Trophoblast cell (in vitro differentiated cells and primary cell): ENCODE measurements around the gene SCGB1A1.
"Not testable (repeated sequence)": the region's sequence is repeated elsewhere in the genome, so short reads cannot be mapped to it uniquely, and the experiment has no call there.

Experiments used
- DNase-seq, 2 donors: peaks; one replicate each; pipeline ENCODE4 v3.0.0-alpha.2; 2016
- H2AFZ ChIP-seq: 2 replicates; pipeline ENCODE4 v1.6.1; 2013; ENCODE audit warnings: low read length, moderate library complexity, mild to moderate bottlenecking; ENCODE audit not compliant: insufficient read depth, poor library complexity
- H2AK5ac ChIP-seq: 2 replicates; pipeline ENCODE4 v1.6.1; 2013; ENCODE audit warnings: mild to moderate bottlenecking, low read length
- H2BK120ac ChIP-seq: 2 replicates; pipeline ENCODE4 v1.6.1; 2013; ENCODE audit warnings: low read length, mild to moderate bottlenecking, moderate library complexity; ENCODE audit not compliant: insufficient read depth, poor library complexity
- H2BK12ac ChIP-seq: 2 replicates; pipeline ENCODE4 v1.6.1; 2013; ENCODE audit warnings: mild to moderate bottlenecking, low read length, moderate library complexity
- H2BK5ac ChIP-seq: 2 replicates; pipeline ENCODE4 v1.6.1; 2013; ENCODE audit warnings: low read length, low read depth, moderate library complexity, mild to moderate bottlenecking; ENCODE audit not compliant: poor library complexity
- H3K14ac ChIP-seq: 2 replicates; pipeline ENCODE4 v1.6.1; 2013; ENCODE audit warnings: mild to moderate bottlenecking, low read length
- H3K18ac ChIP-seq: 2 replicates; pipeline ENCODE4 v1.6.1; 2013; ENCODE audit warnings: mild to moderate bottlenecking, low read length
- H3K23ac ChIP-seq: 2 replicates; pipeline ENCODE4 v1.6.1; 2013; ENCODE audit warnings: low read length
- H3K27ac ChIP-seq: 2 replicates; pipeline ENCODE4 v1.5.1; 2013; ENCODE audit warnings: low read depth, mild to moderate bottlenecking, inconsistent platforms, low read length, moderate library complexity
- H3K27me3 ChIP-seq: 2 replicates; pipeline ENCODE4 v1.6.1; 2013; ENCODE audit warnings: inconsistent platforms, mild to moderate bottlenecking, low read length, moderate library complexity; ENCODE audit not compliant: insufficient read depth
- H3K36me3 ChIP-seq, 2 experiments: 1 replicate in 1 of 2; 2 replicates in 1 of 2; pipeline ENCODE4 v1.6.1; 2013; ENCODE audit warnings: low read length in 2 of 2, mild to moderate bottlenecking in 2 of 2, moderate library complexity in 1 of 2; ENCODE audit not compliant: insufficient read depth in 2 of 2, control insufficient read depth in 1 of 2
- H3K4ac ChIP-seq: 2 replicates; pipeline ENCODE4 v1.6.1; 2013; ENCODE audit warnings: low read depth, mild to moderate bottlenecking, low read length, moderate library complexity
- H3K4me1 ChIP-seq, 2 experiments: 1 replicate in 1 of 2; 2 replicates in 1 of 2; pipeline ENCODE4 v1.6.1; 2013; ENCODE audit warnings: low read length in 2 of 2, mild to moderate bottlenecking in 2 of 2, moderate library complexity in 1 of 2; ENCODE audit not compliant: insufficient read depth in 2 of 2, control insufficient read depth in 1 of 2
- H3K4me2 ChIP-seq: 2 replicates; pipeline ENCODE4 v1.6.1; 2013; ENCODE audit warnings: inconsistent platforms, mild to moderate bottlenecking, low read length, moderate library complexity
- H3K4me3 ChIP-seq: 2 replicates; pipeline ENCODE4 v1.5.1; 2013; ENCODE audit warnings: mild to moderate bottlenecking, low read depth, low read length, inconsistent platforms
- H3K79me1 ChIP-seq: one replicate; pipeline ENCODE4 v1.6.1; 2013; ENCODE audit warnings: low read length
- H3K79me2 ChIP-seq: 2 replicates; pipeline ENCODE4 v1.6.1; 2013; ENCODE audit warnings: low read length, mild to moderate bottlenecking; ENCODE audit not compliant: control insufficient read depth, insufficient read depth, poor library complexity
- H3K9ac ChIP-seq: 2 replicates; pipeline ENCODE4 v1.6.1; 2013; ENCODE audit warnings: mild to moderate bottlenecking, low read length
- H3K9me3 ChIP-seq: 2 replicates; pipeline ENCODE4 v1.6.1; 2013; ENCODE audit warnings: low read depth, mild to moderate bottlenecking, control low read depth, inconsistent platforms, low read length; ENCODE audit not compliant: insufficient read depth
- H4K12ac ChIP-seq: 2 replicates; pipeline ENCODE4 v1.6.1; 2013; ENCODE audit warnings: low read depth, mild to moderate bottlenecking, low read length, moderate library complexity
- H4K8ac ChIP-seq: 2 replicates; pipeline ENCODE4 v1.6.1; 2013; ENCODE audit warnings: low read depth, mild to moderate bottlenecking, low read length, moderate library complexity
- H4K91ac ChIP-seq: one replicate; pipeline ENCODE4 v1.6.1; 2013; ENCODE audit warnings: low read depth, mild to moderate bottlenecking, low read length, moderate library complexity
- WGBS: extraction: QIAGEN DNeasy Blood & Tissue Kit; methylation state at CpG from one replicate; pipeline ENCODE4 v1.1.7; 2013; ENCODE audit warnings: missing lambda C conversion rate; ENCODE audit not compliant: insufficient read length, insufficient coverage; ENCODE audit errors: extremely low coverage; 5-methylcytosine and 5-hydroxymethylcytosine counted together

The SCGB1A1 gene

DNA sequence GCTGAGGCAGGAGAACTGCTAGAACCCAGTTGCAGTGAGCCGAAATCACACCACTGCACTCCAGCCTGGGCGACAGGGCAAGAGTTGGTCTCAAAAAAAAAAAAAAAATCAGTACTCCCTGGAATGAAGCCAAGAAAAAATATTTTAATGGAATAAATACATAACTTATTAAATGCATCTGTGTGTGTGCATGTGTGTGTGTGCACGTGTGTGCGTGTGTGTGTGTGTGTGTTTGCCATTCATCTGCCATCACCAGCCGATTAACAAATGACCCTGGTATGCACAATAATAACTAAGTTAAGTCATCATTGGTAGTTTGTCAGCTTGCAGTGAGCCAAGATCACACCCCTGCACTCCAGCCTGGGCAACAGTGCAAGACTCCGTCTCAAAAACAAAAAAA lies 35.0 kb upstream of the SCGB1A1 start:
- Histone ChIP-seq H3K23ac (no peak overlapping the region), H3K36me3 (no peaks in the 10 kb centered on the region), H2BK5ac (no peak overlapping the region), H3K79me2 (no peaks in the 10 kb centered on the region), H3K14ac (no peak overlapping the region), H3K4me3 (no peak overlapping the region), H3K79me1 (no peaks in the 10 kb centered on the region), H3K27ac (no peak overlapping the region), H3K27me3 (no peaks in the 10 kb centered on the region), H2AK5ac (no peak overlapping the region), H3K9ac (no peak overlapping the region), H3K4me1 (peaks cover 2% of the 10 kb centered on the region in 2 experiments), H2BK120ac (no peak overlapping the region), H4K8ac (no peak overlapping the region), H3K4me2 (no peak overlapping the region), H3K18ac (no peak overlapping the region), H3K4ac (no peak overlapping the region), H4K91ac (no peak overlapping the region), H3K9me3 (no peaks in the 10 kb centered on the region), H2BK12ac (no peak overlapping the region), H4K12ac (no peak overlapping the region), H2AFZ (no peak overlapping the region)
- WGBS: no CpG with 5 or more reads among the region's 6 CpGs
- DNase-seq: no peak

- DNase-seq: not testable (repeated sequence)
Measured at GRCh38 chr11:62386083-62386482, 32.8 kb upstream of the SCGB1A1 start.

DNA sequence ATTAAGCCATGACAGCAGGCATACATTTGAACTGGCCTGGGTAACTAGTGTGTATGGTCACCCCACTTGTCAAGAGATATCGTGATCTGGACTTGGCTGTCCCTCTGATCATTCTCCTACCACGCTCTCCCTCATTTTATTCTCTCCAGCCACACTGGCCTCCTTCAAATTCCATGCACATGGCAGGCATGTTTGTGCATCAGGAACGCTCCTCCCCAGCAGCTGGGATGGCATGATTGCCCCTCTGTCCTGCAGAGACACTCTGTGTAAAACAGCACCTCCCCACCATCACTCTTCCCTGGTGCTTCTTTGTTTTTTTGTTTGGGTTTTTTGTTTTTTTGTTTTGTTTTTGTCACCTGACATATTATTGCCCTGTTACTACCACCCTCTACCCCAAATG lies 31.5 kb upstream of the SCGB1A1 start:
- no peaks in the 10 kb centered on the region for H3K36me3 ChIP-seq
- H4K91ac ChIP-seq: no peak overlapping the region
- H3K4me3 ChIP-seq: no peak overlapping the region
- no peak overlapping the region for H3K23ac ChIP-seq
- no peak for DNase-seq
- H3K27ac ChIP-seq: no peak overlapping the region
- H3K79me2 ChIP-seq: no peaks in the 10 kb centered on the region
- H3K14ac ChIP-seq: no peak overlapping the region
- WGBS: no CpG with 5 or more reads among the region's 3 CpGs
- H3K4me1 ChIP-seq: no peaks in the 10 kb centered on the region
- H4K8ac ChIP-seq: no peak overlapping the region
- H4K12ac ChIP-seq: no peak overlapping the region
- no peak overlapping the region for H2BK12ac ChIP-seq
- H3K9ac ChIP-seq: no peak overlapping the region
- no peak overlapping the region for H2AK5ac ChIP-seq
- no peak overlapping the region for H2AFZ ChIP-seq
- H3K18ac ChIP-seq: no peak overlapping the region
- no peak overlapping the region for H3K4ac ChIP-seq
- H3K4me2 ChIP-seq: no peak overlapping the region
- no peak overlapping the region for H2BK5ac ChIP-seq
- H3K27me3 ChIP-seq: no peaks in the 10 kb centered on the region
- H3K9me3 ChIP-seq: no peaks in the 10 kb centered on the region
- no peak overlapping the region for H2BK120ac ChIP-seq
- H3K79me1 ChIP-seq: no peaks in the 10 kb centered on the region

More at GRCh38 chr11:62386083-62386482, 32.8 kb upstream of the SCGB1A1 start:
- H3K4me1 ChIP-seq, H3K23ac ChIP-seq, H3K79me2 ChIP-seq, H3K36me3 ChIP-seq, H3K4me2 ChIP-seq, H3K14ac ChIP-seq, H3K27me3 ChIP-seq, H3K4ac ChIP-seq, H2BK5ac ChIP-seq, H4K91ac ChIP-seq, H3K27ac ChIP-seq, H2BK120ac ChIP-seq, H4K12ac ChIP-seq, H3K9ac ChIP-seq, H3K9me3 ChIP-seq, H2AFZ ChIP-seq, H3K4me3 ChIP-seq, H4K8ac ChIP-seq, H2BK12ac ChIP-seq, H2AK5ac ChIP-seq, H3K79me1 ChIP-seq, H3K18ac ChIP-seq: not testable (repeated sequence)
- no CpG with 5 or more reads among the region's 3 CpGs for WGBS

DNA sequence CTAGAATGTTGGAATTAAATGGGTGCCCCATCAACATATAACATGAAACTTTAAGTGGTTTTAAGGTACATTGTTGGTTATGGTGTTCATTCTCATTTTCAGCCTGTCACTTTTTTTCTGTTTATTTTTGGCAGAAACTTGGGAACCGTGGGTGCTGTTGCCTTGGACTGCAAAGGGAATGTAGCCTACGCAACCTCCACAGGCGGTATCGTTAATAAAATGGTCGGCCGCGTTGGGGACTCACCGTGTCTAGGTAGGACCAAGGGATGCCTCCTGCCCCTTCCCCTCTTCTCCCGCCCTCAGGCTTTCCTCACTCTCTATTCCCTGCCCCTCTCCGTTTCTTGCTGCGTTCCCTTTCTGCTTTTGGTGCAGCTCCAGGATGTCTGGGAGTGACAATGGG lies 29.8 kb upstream of the SCGB1A1 start:
- no peak overlapping the region for H2AK5ac ChIP-seq
- no peak overlapping the region for H3K18ac ChIP-seq
- H3K4me3 ChIP-seq: no peak overlapping the region
- no peak overlapping the region for H3K23ac ChIP-seq
- H3K79me2 ChIP-seq: no peaks in the 10 kb centered on the region
- no peak overlapping the region for H4K91ac ChIP-seq
- no peak overlapping the region for H2BK5ac ChIP-seq
- no CpG with 5 or more reads among the region's 11 CpGs for WGBS
- no peak for DNase-seq
- no peaks in the 10 kb centered on the region for H3K27me3 ChIP-seq
- H3K14ac ChIP-seq: no peak overlapping the region
- no peak overlapping the region for H2BK12ac ChIP-seq
- no peak overlapping the region for H3K27ac ChIP-seq
- H3K79me1 ChIP-seq: no peaks in the 10 kb centered on the region
- no peaks in the 10 kb centered on the region for H3K9me3 ChIP-seq
- H2AFZ ChIP-seq: no peak overlapping the region
- no peak overlapping the region for H3K4me2 ChIP-seq
- H3K36me3 ChIP-seq: no peaks in the 10 kb centered on the region
- no peak overlapping the region for H4K12ac ChIP-seq
- no peaks in the 10 kb centered on the region for H3K4me1 ChIP-seq
- no peak overlapping the region for H4K8ac ChIP-seq
- no peak overlapping the region for H3K4ac ChIP-seq
- no peak overlapping the region for H2BK120ac ChIP-seq
- no peak overlapping the region for H3K9ac ChIP-seq
